DMS 273 treated with DMSO at 0.1 percent for 48 hours (cell line): ENCODE data around the gene MLLT6.
"Not testable (repeated sequence)": the region's sequence is repeated elsewhere in the genome, so short reads cannot be mapped to it uniquely, and the experiment has no call there.

ENCODE experiments used
- DNase-seq: peaks from one replicate; lab custom pipeline; 2025; lab: John Stamatoyannopoulos, UW

Gene MLLT6

GRCh38 chr17:38707678-38708351 is 2.7 kb downstream of the MLLT6 start:
- DNase-seq: no peak

DNA sequence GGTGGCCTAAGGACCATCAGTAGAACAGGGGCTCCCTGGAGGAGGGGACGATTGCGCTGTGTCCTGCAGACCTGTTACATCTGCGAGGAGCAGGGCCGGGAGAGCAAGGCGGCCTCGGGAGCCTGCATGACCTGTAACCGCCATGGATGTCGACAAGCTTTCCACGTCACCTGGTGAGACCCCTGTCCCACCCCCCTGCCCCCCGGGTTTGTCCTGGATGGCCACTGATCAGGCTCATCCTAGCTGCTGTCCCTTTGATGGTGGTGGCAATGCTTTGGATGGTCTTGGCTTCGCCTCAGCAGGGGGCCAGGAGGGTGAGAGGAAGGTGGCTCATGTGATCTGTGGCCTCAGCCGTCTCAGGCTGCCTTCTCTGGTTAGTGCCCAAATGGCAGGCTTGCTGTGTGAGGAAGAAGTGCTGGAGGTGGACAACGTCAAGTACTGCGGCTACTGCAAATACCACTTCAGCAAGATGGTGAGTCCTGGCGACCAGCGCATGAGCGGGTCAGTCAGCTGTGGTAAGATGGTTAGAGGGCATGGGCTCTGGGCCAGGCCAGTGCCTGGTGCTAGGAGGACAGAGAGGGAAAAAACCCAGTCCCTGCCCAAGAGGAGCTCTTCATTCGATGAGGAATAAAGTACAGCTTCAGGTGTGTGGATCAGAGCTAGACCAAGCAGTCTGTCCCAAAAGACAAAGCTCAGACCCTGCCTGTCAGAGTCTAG is 4.2 kb downstream of the MLLT6 start:
- no peak for DNase-seq

DNA sequence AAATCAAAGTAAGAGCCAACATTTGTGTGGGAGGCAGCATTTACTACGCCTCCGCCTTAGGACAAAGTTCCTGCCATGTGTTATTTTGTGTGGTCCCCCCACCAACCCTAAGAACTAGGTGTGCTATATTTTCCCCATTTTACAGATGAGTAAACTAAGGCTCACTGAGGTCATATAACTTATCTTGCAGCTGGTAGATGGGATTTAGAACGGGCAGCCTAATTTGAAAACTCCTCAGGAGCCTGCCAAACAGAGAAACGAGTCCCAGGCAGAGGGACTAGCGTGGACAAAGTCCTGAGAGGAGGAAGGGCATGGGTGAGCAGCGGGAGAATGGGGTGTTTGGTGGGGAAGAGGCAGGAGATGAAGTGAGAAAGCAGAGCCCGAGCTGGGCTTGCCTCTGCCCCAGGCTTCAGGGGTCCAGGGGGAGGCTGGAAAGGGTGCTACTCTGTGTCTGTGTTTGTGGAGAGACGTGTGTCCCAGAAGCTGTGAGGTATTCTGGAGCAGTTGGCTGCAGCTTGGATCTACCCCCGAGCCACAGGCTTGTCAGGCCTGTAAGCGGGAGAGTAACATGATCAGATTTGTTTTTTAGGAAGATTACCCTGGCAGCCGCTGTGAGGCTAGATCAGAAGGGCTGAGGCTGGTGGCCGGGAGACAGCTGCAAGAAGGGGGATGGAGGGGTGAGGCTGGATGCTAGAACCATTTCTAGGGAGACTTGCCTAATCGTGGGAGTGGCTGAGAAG is 5.0 kb downstream of the MLLT6 start:
- DNase-seq: no peak

GRCh38 chr17:38710604-38710962 is 5.5 kb downstream of the MLLT6 start:
- no peak for DNase-seq

GRCh38 chr17:38710985-38711384 is 5.9 kb downstream of the MLLT6 start:
- no peak for DNase-seq

GRCh38 chr17:38711792-38712571 is 6.9 kb downstream of the MLLT6 start:
- DNase-seq: no peak

GRCh38 chr17:38712593-38712992 is 7.5 kb downstream of the MLLT6 start:
- DNase-seq: no peak

DNA sequence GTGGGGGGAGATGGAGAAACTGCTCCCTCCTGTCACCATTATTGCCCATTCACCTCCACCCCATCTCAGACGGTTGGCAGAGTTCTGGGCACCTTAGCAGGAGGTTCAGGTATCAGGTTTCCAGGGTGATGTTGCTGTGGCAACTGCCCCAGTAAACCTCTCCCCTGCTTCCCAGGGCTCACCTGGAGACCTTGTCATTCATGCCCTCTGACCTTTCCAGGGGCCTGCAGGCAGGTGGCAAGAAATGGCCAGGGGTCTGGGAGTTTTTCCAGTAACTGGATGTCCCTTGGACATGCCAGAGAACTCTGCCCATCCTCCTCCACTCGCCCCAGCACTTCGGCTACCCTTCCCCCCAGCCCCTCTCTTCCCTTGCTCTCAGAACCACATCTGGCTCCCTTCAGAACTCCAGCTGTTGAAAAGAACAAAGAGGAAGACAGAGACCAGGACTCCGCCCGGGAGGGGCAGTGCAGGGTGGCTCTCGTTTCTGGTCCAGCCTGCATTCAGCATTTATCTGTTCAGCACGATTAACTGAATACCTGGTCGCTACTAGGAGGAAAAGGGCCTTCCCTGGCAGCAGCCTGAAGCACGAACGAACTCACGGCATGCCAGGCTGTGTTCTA is 8.5 kb downstream of the MLLT6 start:
- DNase-seq: no peak

DNA sequence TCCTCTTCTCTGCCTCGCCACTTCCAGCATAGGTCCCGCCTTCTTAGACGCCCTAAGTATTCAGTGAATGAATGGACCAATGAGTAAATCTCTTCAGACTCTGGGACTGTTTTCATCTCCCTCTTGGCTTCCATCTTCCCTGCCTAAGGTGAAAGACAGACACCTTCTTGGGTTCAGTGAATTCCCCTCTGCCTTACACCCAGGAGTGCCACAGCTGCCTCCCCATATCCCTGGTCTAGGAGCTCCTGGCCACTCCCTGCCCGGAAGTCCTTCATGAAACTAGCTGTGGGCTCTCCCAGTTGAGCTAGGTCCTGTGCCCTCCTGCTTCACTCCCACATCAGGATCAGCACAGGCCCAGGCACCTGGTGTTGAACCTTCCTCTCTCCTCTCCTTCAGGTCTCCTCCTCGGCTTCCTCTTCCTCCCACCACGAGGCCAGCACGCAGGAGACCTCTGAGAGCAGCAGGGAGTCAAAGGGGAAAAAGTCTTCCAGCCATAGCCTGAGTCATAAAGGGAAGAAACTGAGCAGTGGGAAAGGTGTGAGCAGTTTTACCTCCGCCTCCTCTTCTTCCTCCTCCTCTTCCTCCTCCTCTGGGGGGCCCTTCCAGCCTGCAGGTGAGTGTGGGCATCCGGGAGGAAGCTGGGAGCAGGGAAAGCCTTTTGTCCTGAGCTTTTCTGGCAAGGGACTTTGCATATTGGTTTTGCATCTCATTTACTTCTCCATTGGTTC is 10.3 kb downstream of the MLLT6 start:
- no peak for DNase-seq

DNA sequence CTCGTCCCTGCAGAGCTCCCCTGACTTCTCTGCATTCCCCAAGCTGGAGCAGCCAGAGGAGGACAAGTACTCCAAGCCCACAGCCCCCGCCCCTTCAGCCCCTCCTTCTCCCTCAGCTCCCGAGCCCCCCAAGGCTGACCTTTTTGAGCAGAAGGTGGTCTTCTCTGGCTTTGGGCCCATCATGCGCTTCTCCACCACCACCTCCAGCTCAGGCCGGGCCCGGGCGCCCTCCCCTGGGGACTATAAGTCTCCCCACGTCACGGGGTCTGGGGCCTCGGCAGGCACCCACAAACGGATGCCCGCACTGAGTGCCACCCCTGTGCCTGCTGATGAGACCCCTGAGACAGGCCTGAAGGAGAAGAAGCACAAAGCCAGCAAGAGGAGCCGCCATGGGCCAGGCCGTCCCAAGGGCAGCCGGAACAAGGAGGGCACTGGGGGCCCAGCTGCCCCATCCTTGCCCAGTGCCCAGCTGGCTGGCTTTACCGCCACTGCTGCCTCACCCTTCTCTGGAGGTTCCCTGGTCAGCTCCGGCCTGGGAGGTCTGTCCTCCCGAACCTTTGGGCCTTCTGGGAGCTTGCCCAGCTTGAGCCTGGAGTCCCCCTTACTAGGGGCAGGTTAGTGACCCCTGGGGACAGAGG is 11.4 kb downstream of the MLLT6 start:
- no peak for DNase-seq

DNA sequence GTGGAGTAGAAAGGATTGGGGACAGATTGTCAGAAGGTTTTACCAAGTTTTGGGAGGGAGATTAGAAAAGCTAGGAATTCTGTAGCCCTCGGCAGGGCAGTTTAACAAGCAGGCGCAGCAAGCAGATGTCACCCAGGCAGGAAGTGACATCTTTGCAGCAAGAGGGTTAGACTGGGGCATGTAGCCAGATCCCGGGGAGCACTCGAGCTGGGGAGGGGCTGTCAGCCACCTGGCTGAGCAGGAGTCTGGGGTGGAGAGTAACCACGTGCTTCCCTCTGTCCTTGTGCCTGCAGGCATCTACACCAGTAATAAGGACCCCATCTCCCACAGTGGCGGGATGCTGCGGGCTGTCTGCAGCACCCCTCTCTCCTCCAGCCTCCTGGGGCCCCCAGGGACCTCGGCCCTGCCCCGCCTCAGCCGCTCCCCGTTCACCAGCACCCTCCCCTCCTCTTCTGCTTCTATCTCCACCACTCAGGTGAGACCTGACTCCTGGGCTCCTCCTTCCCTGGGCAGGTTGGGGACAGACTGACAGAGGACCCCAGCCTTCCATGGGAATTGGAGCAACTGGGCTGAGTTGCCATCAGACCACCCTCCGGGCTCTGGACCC is 12.2 kb downstream of the MLLT6 start:
- no peak for DNase-seq

DNA sequence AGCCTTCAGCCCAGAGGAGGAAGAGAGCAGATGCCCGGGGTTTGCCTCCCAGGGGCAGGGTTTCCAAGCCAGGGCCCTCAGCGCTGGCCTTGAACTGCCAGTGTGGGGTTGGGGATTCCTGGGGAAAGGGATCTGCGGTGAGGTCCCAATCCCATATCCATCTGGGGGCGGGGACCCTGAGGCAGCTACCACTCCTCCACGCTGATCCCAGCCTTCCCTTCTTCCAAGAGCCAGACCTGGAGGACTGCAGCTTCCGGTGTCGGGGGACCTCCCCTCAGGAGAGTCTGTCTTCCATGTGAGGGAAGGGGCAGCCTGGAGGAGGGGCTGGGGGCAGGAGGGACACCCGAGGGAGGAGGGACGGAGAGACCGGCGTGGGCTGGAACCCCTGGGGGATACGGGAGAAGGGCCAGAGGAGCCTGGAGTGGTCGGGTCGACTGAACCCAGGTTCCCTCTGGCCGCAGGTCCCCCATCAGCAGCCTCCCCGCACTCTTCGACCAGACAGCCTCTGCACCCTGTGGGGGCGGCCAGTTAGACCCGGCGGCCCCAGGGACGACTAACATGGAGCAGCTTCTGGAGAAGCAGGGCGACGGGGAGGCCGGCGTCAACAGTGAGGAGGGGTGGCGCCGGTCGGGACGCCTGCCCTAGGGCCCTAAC is 14.3 kb downstream of the MLLT6 start:
- no peak for DNase-seq

DNA sequence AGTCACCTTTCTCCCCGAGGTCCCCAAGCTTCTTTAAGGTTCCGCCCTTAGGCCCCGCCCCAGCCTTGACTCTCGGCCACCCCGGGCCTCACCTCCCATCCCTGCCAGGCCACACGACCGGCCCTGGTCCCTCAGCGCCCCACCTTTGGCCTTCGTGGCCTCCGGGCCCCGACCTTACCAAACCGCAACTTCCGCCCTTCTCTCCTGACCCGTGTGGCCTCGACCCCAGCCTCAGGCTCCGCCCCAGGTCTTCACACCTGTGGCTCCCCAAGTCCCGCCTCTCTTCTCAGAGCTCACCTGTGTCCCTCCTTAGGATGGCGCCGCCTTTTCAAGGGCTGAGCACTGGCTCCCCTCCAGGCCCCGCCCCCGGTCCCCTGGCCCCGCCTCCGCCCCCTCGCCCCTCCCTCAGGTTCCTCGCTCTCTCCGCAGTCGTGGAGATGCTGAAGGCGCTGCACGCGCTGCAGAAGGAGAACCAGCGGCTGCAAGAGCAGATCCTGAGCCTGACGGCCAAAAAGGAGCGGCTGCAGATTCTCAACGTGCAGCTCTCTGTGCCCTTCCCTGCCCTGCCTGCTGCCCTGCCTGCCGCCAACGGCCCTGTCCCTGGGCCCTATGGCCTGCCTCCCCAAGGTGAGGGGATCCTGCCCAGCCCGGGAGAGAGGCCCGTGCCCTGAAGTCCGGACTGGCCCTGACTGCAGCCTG is 15.0 kb downstream of the MLLT6 start:
- no peak for DNase-seq

- no peak for DNase-seq
Measured at GRCh38 chr17:38720941-38721340, 15.9 kb downstream of the MLLT6 start.

DNA sequence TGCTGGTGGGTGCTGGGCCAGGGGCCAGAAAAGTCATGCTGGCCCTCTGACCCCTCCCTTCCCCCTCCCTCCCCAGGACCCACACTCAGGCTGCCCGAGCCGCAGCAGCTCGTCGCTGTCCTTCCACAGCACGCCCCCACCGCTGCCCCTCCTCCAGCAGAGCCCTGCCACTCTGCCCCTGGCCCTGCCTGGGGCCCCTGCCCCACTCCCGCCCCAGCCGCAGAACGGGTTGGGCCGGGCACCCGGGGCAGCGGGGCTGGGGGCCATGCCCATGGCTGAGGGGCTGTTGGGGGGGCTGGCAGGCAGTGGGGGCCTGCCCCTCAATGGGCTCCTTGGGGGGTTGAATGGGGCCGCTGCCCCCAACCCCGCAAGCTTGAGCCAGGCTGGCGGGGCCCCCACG is 16.7 kb downstream of the MLLT6 start:
- DNase-seq: no peak

GRCh38 chr17:38724337-38724988 is 19.4 kb downstream of the MLLT6 start:
- DNase-seq: peak; percentile 90

GRCh38 chr17:38725066-38725465 is 20.0 kb downstream of the MLLT6 start:
- DNase-seq: peak; percentile 48

DNA sequence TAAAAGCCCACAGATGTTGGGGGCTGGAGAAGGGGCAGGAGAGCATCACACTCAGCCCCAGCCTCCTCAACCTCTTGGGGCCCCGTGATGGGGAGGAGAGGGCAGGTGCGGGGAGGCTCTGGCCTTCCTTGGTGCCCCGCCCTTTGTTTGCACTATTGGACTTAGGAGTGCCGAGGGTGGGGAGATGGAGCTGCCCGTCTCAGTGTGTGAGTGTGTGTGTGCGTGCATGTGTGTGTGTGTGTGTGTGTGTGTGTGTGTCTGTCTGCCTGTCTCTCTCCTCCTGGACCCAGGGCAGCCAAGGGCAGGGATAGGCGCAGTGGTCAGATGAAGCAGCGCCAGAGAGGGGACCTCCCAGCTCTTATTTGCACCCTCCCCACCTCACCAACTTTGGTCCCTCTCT is 21.1 kb downstream of the MLLT6 start:
- DNase-seq: not testable (repeated sequence)

GRCh38 chr17:38727736-38728135 is 22.7 kb downstream of the MLLT6 start:
- DNase-seq: no peak
